GM19467 (cell line): Measurements from ENCODE around the gene C12orf54.
"Not testable (repeated sequence)": the region's sequence is repeated elsewhere in the genome, so short reads cannot be mapped to it uniquely, and the experiment has no call there.

Experiments
- ATAC-seq: cut with Tn5 transposase; IDR thresholded peaks from one replicate; pipeline ENCODE4 v1.9.1; 2021; ENCODE audit warnings: mild to moderate bottlenecking, moderate library complexity; ENCODE audit not compliant: unreplicated experiment

C12orf54 gene

GRCh38 chr12:48506836-48507235 lies 24.5 kb downstream of the C12orf54 start:
- not testable (repeated sequence) for ATAC-seq

- ATAC-seq: no peak
Measured at GRCh38 chr12:48508987-48509386, 26.7 kb downstream of the C12orf54 start.

GRCh38 chr12:48510111-48510510 lies 27.8 kb downstream of the C12orf54 start:
- ATAC-seq: no peak

GRCh38 chr12:48512855-48513254 lies 30.6 kb downstream of the C12orf54 start:
- peak; percentile 51 for ATAC-seq

- no peak for ATAC-seq
Measured at GRCh38 chr12:48514728-48515127, 32.4 kb downstream of the C12orf54 start.

GRCh38 chr12:48520381-48520780 lies 38.1 kb downstream of the C12orf54 start:
- not testable (repeated sequence) for ATAC-seq

DNA sequence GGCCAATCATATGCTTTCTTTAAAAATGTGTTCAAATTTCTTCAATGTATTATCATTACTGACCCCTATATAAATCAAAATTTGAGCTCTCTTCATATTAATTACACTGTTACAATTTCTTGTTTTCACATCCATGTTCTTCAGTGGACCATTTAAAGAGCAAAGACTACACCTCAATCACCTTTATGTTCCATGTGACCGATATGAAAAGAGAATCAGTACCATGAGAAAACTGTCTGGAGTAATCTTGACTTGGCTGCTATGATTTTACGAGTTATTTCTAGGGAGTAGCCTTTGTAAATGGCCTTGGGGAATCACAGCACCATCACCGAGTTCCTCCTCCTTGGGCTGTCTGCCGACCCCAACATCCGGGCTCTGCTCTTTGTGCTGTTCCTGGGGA lies 43.0 kb downstream of the C12orf54 start, which contains the start of gene OR8S1:
Gene OR8S1, plus strand, starts transcription at position 301 of the 400 bp plus-strand sequence. Its CDS starts 0 bp downstream, at position 301.
- ATAC-seq: no peak

DNA sequence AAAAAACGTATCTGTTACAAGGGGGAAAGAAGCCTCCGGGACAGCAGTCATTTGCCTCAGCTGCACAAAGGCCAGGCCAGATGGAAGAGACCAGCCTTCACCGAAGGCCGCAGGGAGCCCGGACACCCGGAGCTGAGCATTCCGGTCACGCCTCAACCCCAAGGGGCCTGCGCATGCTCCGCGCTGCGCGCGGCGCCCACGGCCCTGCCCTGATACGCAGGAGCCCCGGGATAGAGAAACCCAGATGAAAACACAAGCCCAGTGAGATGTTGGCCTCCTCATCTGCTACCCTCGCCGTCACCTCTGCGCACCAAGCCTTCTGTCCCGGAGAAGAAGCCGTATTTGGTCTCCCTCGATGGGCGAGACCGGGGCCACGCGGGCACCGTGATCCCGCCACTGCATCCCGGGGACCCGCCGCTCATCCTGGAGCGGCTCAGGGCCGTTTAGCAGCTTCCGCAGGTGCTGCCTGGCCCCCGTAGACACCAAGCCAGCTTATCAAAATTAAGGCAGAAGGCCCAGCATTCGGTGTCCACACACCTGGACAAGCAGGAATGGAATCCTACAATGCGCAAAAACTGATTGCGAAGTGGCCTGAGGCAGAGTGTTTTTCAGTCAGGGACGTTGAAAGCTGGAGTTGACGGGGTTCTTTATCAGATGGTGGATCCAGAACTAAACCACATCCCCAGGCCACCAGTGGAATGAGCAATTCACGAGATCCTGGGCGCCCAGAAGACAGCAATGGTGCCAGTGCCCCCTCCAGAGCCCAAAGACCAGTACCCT lies 45.8 kb downstream of the C12orf54 start:
- ATAC-seq: no peak

GRCh38 chr12:48532601-48533000 lies 50.3 kb downstream of the C12orf54 start:
- no peak for ATAC-seq

DNA sequence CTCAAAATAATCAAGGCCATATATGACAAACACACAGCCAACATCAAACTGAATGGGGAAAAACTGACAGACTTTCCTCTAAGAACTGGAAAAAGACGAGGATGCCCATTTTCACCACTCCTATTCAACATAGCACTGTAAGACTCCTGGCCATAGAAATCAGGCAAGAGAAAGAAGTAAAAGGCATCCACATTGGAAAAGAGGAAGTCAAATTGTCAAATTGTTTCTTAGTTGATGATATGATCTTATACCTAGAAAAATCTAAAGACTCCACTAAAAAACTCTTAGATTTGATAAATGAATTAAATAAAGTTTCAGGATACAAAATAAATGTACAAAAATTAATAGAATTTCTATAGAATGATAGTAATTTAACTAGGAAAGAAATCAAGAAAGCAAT lies 54.3 kb downstream of the C12orf54 start:
- ATAC-seq: no peak

DNA sequence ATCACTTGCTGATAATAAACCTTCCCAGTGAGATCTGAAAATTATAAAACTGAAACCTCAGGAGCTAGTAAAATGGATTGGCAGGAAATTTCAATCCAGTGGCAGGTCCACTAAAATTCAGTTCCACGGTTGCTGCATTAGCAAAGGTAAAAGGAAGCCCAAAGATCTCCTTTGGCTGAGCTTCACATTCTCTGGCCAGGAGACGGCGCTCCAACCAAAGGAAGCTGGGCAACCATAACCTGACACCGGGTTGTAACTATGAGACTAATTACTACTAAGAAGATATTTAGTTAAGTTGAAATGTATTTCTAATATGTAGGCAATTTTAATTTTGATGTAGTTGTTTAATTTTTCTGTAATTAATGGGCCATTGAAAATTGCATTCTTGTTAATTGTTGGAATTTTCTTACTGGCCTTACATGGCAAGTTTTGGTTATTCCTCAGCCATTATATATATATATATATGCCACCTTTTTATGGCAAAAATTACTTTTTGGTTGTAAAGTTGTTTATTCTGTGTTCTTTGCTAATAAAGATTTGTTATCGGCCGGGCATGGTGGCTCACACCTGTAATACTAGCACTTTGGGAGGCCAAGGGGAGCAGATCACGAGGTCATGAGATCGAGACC lies 60.1 kb downstream of the C12orf54 start:
- no peak for ATAC-seq

GRCh38 chr12:48545833-48546469 lies 63.7 kb downstream of the C12orf54 start:
- ATAC-seq: no peak
